Astrocyte (in vitro differentiated cells and primary cell): ENCODE data around the gene CABLES2.

Experiments used
- CTCF ChIP-seq: IDR thresholded peaks from 2 replicates; pipeline ENCODE4 v1.5.1; 2011; ENCODE audit warnings: low read depth, mild to moderate bottlenecking, inconsistent platforms, low read length, moderate library complexity; ENCODE audit not compliant: insufficient read depth
- EZH2 ChIP-seq: IDR thresholded peaks from 2 replicates; pipeline ENCODE4 v1.6.1; 2012; ENCODE audit warnings: mild to moderate bottlenecking, low read length, inconsistent platforms; ENCODE audit not compliant: insufficient read depth

GRCh38 chr20:62402456-62403150, 4.5 kb downstream of the CABLES2 start:
- no peak for TF ChIP-seq CTCF
- TF ChIP-seq EZH2, result no peak
